Smooth muscle cell (in vitro differentiated cells): Measurements from ENCODE around the gene TP53INP2. TPM values are rescaled to one million over a fixed set of nuclear protein-coding genes. Genes with fewer than 3 reads are reported as not detected.

Source experiments
- DNase-seq: peaks from one replicate; lab custom pipeline; 2025; ENCODE audit not compliant: unreplicated experiment; lab: John Stamatoyannopoulos, UW
- H2AFZ ChIP-seq: fragments of 200-600 bp; sonication (generic); 2 replicates; pipeline ENCODE4 v1.6.0; 2016; ENCODE audit warnings: antibody characterized with exemption, low read depth, mild to moderate bottlenecking
- H3F3A ChIP-seq: fragments of 200-600 bp; sonication (generic); 2 replicates; pipeline ENCODE4 v1.6.0; 2017; ENCODE audit warnings: antibody characterized with exemption, low read depth
- H3K27ac ChIP-seq: fragments of 200-600 bp; sonication (generic); 2 replicates; pipeline ENCODE4 v1.5.1; 2016; ENCODE audit warnings: low read depth, mild to moderate bottlenecking
- H3K27me3 ChIP-seq: fragments of 200-600 bp; sonication (generic); 2 replicates; pipeline ENCODE4 v1.6.1; 2016; ENCODE audit warnings: low read depth, mild to moderate bottlenecking
- H3K36me3 ChIP-seq: fragments of 200-600 bp; sonication (generic); 2 replicates; pipeline ENCODE4 v1.5.1; 2016; ENCODE audit warnings: low read depth
- H3K4me1 ChIP-seq: fragments of 200-600 bp; sonication (generic); 2 replicates; pipeline ENCODE4 v1.5.1; 2016; ENCODE audit warnings: low read depth
- H3K4me2 ChIP-seq: fragments of 200-600 bp; sonication (generic); 2 replicates; pipeline ENCODE4 v1.6.0; 2016; ENCODE audit warnings: mild to moderate bottlenecking
- H3K4me3 ChIP-seq: fragments of 200-600 bp; sonication (generic); 2 replicates; pipeline ENCODE4 v1.5.1; 2016; ENCODE audit warnings: mild to moderate bottlenecking
- H3K79me2 ChIP-seq: fragments of 200-600 bp; sonication (generic); 2 replicates; pipeline ENCODE4 v1.6.0; 2016; ENCODE audit warnings: low read depth, mild to moderate bottlenecking
- H3K9ac ChIP-seq: fragments of 200-600 bp; sonication (generic); 2 replicates; pipeline ENCODE4 v1.6.0; 2016; ENCODE audit warnings: low read depth
- H3K9me3 ChIP-seq: fragments of 200-600 bp; sonication (generic); replicated peaks from 2 replicates; pipeline ENCODE4 v1.5.1; 2016; ENCODE audit warnings: low read depth
- H4K20me1 ChIP-seq: fragments of 200-600 bp; sonication (generic); 2 replicates; pipeline ENCODE4 v1.6.0; 2016; ENCODE audit warnings: low read depth
- CTCF ChIP-seq: fragments of 200-600 bp; sonication (generic); IDR thresholded peaks from 2 replicates; pipeline ENCODE4 v1.5.1; 2017; ENCODE audit warnings: borderline replicate concordance, mild to moderate bottlenecking, antibody characterized with exemption; ENCODE audit not compliant: insufficient read depth, poor library complexity, severe bottlenecking
- WGBS: methylation state at CpG from one replicate; pipeline ENCODE4 v1.1.7; 2016; ENCODE audit warnings: low lambda C conversion rate; 5-methylcytosine and 5-hydroxymethylcytosine counted together
- polyA plus RNA-seq: library from polyadenylated mRNA; unstranded; fragments of >200 nt; fragmentation: Nextera tagmentation; extraction: Ambion mirVana; gene quantifications from 2 replicates; pipeline ENCODE4 v1.2.1, GENCODE V29; 2016
- total RNA-seq: library from RNA; depleted of rRNA; stranded (reverse); fragments of >200 nt; gene quantifications from 2 replicates; pipeline ENCODE4 v1.2.3, GENCODE V29; 2014

TP53INP2 gene
- total and polyA plus RNA-seq, 2 experiments from 2014 or later: 13.1 to 15.9 TPM

GRCh38 chr20:34710568-34710839 lies 6.4 kb downstream of the TP53INP2 start:
- peaks cover 47% of the 10 kb centered on the region for H4K20me1 ChIP-seq
- no peak overlapping the region for H3K4me3 ChIP-seq
- no peak for TF ChIP-seq CTCF
- peaks cover 24% of the 10 kb centered on the region for H3F3A ChIP-seq
- no peak overlapping the region for H2AFZ ChIP-seq
- no peaks in the 10 kb centered on the region for H3K36me3 ChIP-seq
- H3K27ac ChIP-seq: no peak overlapping the region
- H3K79me2 ChIP-seq: no peaks in the 10 kb centered on the region
- peak overlapping the region; percentile 95 for H3K4me2 ChIP-seq
- H3K4me1 ChIP-seq: peaks cover 3% of the 10 kb centered on the region
- no peaks in the 10 kb centered on the region for H3K9me3 ChIP-seq
- H3K27me3 ChIP-seq: no peaks in the 10 kb centered on the region
- DNase-seq: no peak
- no peak overlapping the region for H3K9ac ChIP-seq

- Histone ChIP-seq H3K79me2 (no peaks in the 10 kb centered on the region), H3F3A (peaks cover 27% of the 10 kb centered on the region), H3K36me3 (no peaks in the 10 kb centered on the region), H3K4me3 (no peak overlapping the region), H4K20me1 (peaks cover 42% of the 10 kb centered on the region), H3K4me2 (no peak overlapping the region), H3K4me1 (peaks cover 3% of the 10 kb centered on the region), H3K27me3 (no peaks in the 10 kb centered on the region), H2AFZ (no peak overlapping the region), H3K27ac (no peak overlapping the region), H3K9me3 (no peaks in the 10 kb centered on the region), H3K9ac (no peak overlapping the region)
- 92% methylated on average over 9 of the region's 9 CpGs for WGBS
- no peak for DNase-seq
- TF ChIP-seq CTCF: no peak
Observed at GRCh38 chr20:34710861-34711574, 6.9 kb downstream of the TP53INP2 start.

GRCh38 chr20:34711813-34712430 lies 7.8 kb downstream of the TP53INP2 start:
- Histone ChIP-seq H3K4me3 (no peak overlapping the region), H3K36me3 (no peaks in the 10 kb centered on the region), H3K79me2 (no peaks in the 10 kb centered on the region), H3K4me1 (peaks cover 3% of the 10 kb centered on the region), H3K9me3 (no peaks in the 10 kb centered on the region), H3F3A (peaks cover 27% of the 10 kb centered on the region), H3K27me3 (no peaks in the 10 kb centered on the region), H3K9ac (no peak overlapping the region), H2AFZ (no peak overlapping the region), H4K20me1 (peaks cover 40% of the 10 kb centered on the region), H3K4me2 (no peak overlapping the region), H3K27ac (no peak overlapping the region)
- no peak for DNase-seq
- TF ChIP-seq CTCF: no peak
- whole genome bisulfite sequencing: 96% methylated on average over 3 of the region's 3 CpGs
